Mesothelial cell of epicardium (in vitro differentiated cells): Measurements from ENCODE around the gene ASB18. TPM values are rescaled to one million over a fixed set of nuclear protein-coding genes. Genes with fewer than 3 reads are reported as not detected.

Source experiments
- DNase-seq, 2 experiments: peaks; one replicate each; pipeline ENCODE4 v3.0.0; 2021; ENCODE audit warnings: low spot score in 2 of 2; ENCODE audit not compliant: unreplicated experiment in 2 of 2
- H3K27ac Mint-ChIP-seq: 2 replicates; pipeline ENCODE4 v1.8.0; 2021; ENCODE audit warnings: mixed read lengths
- H3K27me3 Mint-ChIP-seq: 2 replicates; pipeline ENCODE4 v1.8.0; 2021; ENCODE audit warnings: low read depth, mixed read lengths
- H3K36me3 Mint-ChIP-seq: 2 replicates; pipeline ENCODE4 v1.8.0; 2021; ENCODE audit warnings: mixed read lengths
- H3K4me1 Mint-ChIP-seq: 2 replicates; pipeline ENCODE4 v1.8.0; 2021; ENCODE audit warnings: mixed read lengths
- H3K4me3 Mint-ChIP-seq: 2 replicates; pipeline ENCODE4 v1.8.0; 2021; ENCODE audit warnings: mild to moderate bottlenecking, moderate library complexity, mixed read lengths
- H3K9me3 Mint-ChIP-seq: 2 replicates; pipeline ENCODE4 v1.8.0; 2021; ENCODE audit warnings: mixed read lengths
- total RNA-seq: library from RNA; stranded (reverse); gene quantifications from 3 replicates; pipeline ENCODE4 v1.2.1, GENCODE V29; 2021
- TF ChIP-seq, protein P1 (sequence below): fragments of 200-600 bp; sonication (generic); IDR thresholded peaks from one replicate; pipeline ENCODE4 v1.5.0; 2021; ENCODE audit warnings: antibody characterized with exemption; ENCODE audit not compliant: unreplicated experiment

ASB18 gene
- total RNA-seq, 1 donor from 2014 or later, result not detected

GRCh38 chr2:236256366-236256985, 7.7 kb downstream of the ASB18 start:
- peaks cover under 1% of the 10 kb centered on the region for H3K4me1 Mint-ChIP-seq
- no peaks in the 10 kb centered on the region for H3K36me3 Mint-ChIP-seq
- H3K27ac Mint-ChIP-seq, result no peak overlapping the region
- peaks cover 18% of the 10 kb centered on the region for H3K27me3 Mint-ChIP-seq
- peaks cover 4% of the 10 kb centered on the region for H3K9me3 Mint-ChIP-seq
- no peak overlapping the region for H3K4me3 Mint-ChIP-seq
- DNase-seq, result no peak
- TF ChIP-seq, protein P1, sequence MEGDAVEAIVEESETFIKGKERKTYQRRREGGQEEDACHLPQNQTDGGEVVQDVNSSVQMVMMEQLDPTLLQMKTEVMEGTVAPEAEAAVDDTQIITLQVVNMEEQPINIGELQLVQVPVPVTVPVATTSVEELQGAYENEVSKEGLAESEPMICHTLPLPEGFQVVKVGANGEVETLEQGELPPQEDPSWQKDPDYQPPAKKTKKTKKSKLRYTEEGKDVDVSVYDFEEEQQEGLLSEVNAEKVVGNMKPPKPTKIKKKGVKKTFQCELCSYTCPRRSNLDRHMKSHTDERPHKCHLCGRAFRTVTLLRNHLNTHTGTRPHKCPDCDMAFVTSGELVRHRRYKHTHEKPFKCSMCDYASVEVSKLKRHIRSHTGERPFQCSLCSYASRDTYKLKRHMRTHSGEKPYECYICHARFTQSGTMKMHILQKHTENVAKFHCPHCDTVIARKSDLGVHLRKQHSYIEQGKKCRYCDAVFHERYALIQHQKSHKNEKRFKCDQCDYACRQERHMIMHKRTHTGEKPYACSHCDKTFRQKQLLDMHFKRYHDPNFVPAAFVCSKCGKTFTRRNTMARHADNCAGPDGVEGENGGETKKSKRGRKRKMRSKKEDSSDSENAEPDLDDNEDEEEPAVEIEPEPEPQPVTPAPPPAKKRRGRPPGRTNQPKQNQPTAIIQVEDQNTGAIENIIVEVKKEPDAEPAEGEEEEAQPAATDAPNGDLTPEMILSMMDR, result no peak

- no peaks in the 10 kb centered on the region for H3K36me3 Mint-ChIP-seq
- peaks cover 9% of the 10 kb centered on the region for H3K4me1 Mint-ChIP-seq
- H3K27ac Mint-ChIP-seq, result no peak overlapping the region
- no peak overlapping the region for H3K4me3 Mint-ChIP-seq
- no peaks in the 10 kb centered on the region for H3K9me3 Mint-ChIP-seq
- peaks cover 5% of the 10 kb centered on the region for H3K27me3 Mint-ChIP-seq
- TF ChIP-seq, protein P1, result no peak
- DNase-seq, result no peak
Measured at GRCh38 chr2:236254674-236255073, 9.5 kb downstream of the ASB18 start.

GRCh38 chr2:236254001-236254400, 10.2 kb downstream of the ASB18 start:
- no peaks in the 10 kb centered on the region for H3K9me3 Mint-ChIP-seq
- TF ChIP-seq, protein P1, result no peak
- DNase-seq, result no peak
- no peak overlapping the region for H3K27ac Mint-ChIP-seq
- peaks cover 2% of the 10 kb centered on the region for H3K27me3 Mint-ChIP-seq
- H3K4me1 Mint-ChIP-seq, result peaks cover 9% of the 10 kb centered on the region
- no peaks in the 10 kb centered on the region for H3K36me3 Mint-ChIP-seq
- H3K4me3 Mint-ChIP-seq, result no peak overlapping the region

DNA sequence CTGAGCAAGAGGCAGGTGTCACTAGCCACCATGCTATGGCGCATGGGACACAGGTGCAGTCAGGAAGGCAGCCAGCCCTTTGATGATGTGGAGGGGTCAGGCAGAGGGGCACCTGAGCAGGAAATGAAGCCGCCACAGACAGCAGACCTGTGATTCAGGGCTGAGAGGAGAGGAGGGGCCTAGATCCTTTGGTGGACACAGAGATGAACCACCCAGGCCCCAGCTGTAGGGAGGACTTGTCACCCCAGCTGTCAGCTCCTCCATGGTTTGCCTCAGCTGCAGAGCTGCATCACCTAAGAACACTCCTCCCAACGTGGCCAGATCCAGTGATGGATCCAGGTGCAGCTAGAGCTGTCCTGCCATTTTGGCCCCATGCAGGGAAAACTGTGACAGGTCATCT, 11.6 kb downstream of the ASB18 start:
- Mint-ChIP-seq H3K27me3 (peaks cover 5% of the 10 kb centered on the region), H3K36me3 (no peaks in the 10 kb centered on the region), H3K4me1 (peaks cover 9% of the 10 kb centered on the region), H3K4me3 (no peak overlapping the region), H3K27ac (no peak overlapping the region), H3K9me3 (no peaks in the 10 kb centered on the region)
- DNase-seq, result no peak
- TF ChIP-seq, protein P1, result no peak

DNA sequence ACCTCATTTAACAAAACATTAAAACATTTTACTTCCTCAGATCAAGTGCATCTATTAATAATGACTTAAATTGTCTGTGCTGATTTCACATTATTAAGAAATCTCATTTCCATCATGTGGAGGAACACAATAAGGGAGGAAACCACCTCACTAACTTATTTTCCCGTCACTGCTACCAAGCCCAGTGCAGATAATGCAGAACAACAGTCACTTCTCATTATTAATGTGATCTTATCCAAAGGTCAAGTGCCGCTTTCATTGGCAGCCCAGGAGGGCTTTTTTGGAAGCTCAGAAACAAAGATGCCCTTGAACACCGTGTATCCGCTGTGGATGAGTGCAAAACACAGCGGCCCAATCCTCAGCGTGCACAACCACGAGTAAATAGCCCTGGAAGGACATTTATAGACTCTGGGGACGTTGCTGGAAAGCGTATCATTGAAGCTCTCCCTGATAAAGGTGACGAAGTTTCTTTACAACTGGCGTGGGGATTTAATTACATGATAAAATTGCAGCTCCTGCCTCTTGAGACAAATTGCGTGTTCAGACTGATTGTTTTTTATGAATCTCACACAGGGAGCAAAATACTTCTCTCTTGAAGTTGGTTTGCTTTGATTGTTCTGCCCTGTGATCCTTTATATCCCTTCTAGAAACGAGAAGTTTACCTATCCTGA, 13.2 kb downstream of the ASB18 start:
- no peak overlapping the region for H3K27ac Mint-ChIP-seq
- H3K4me1 Mint-ChIP-seq, result peaks cover 9% of the 10 kb centered on the region
- H3K4me3 Mint-ChIP-seq, result no peak overlapping the region
- peaks cover 11% of the 10 kb centered on the region for H3K27me3 Mint-ChIP-seq
- DNase-seq, result no peak
- H3K9me3 Mint-ChIP-seq, result no peaks in the 10 kb centered on the region
- TF ChIP-seq, protein P1, result no peak
- H3K36me3 Mint-ChIP-seq, result no peaks in the 10 kb centered on the region
